Measurements from ENCODE around the gene GABBR2. TPM values are rescaled to one million over a fixed set of nuclear protein-coding genes. Genes with fewer than 3 reads are reported as not detected.

Gene GABBR2
- total RNA-seq, 1 donor from 2014 or later = 0.74 TPM

GRCh38 chr9:98419260-98419603 is 289.5 kb downstream of the GABBR2 start:
- Mint-ChIP-seq H3K27me3 (ENCODE audit: low read depth) (peaks cover 34% of the 10 kb centered on the region), H3K4me1 (no peaks in the 10 kb centered on the region), H3K36me3 (no peaks in the 10 kb centered on the region), H3K9me3 (peaks cover 9% of the 10 kb centered on the region), H3K27ac (no peak overlapping the region), H3K4me3 (no peak overlapping the region)
- no peak for TF ChIP-seq CTCF (IDR thresholded peaks at IDR 0.05; ENCODE audit: unreplicated experiment)
- no peak for DNase-seq (ENCODE audit: low spot score in 2 of 2, unreplicated experiment in 2 of 2)

- Mint-ChIP-seq H3K4me1 (no peaks in the 10 kb centered on the region), H3K9me3 (peaks cover 9% of the 10 kb centered on the region), H3K27me3 (ENCODE audit: low read depth) (peaks cover 34% of the 10 kb centered on the region), H3K27ac (no peak overlapping the region), H3K4me3 (no peak overlapping the region), H3K36me3 (no peaks in the 10 kb centered on the region)
- no peak for DNase-seq (ENCODE audit: low spot score in 2 of 2, unreplicated experiment in 2 of 2)
- no peak for TF ChIP-seq CTCF (IDR thresholded peaks at IDR 0.05; ENCODE audit: unreplicated experiment)
Observed at GRCh38 chr9:98418578-98419259, 290.0 kb downstream of the GABBR2 start.

DNA sequence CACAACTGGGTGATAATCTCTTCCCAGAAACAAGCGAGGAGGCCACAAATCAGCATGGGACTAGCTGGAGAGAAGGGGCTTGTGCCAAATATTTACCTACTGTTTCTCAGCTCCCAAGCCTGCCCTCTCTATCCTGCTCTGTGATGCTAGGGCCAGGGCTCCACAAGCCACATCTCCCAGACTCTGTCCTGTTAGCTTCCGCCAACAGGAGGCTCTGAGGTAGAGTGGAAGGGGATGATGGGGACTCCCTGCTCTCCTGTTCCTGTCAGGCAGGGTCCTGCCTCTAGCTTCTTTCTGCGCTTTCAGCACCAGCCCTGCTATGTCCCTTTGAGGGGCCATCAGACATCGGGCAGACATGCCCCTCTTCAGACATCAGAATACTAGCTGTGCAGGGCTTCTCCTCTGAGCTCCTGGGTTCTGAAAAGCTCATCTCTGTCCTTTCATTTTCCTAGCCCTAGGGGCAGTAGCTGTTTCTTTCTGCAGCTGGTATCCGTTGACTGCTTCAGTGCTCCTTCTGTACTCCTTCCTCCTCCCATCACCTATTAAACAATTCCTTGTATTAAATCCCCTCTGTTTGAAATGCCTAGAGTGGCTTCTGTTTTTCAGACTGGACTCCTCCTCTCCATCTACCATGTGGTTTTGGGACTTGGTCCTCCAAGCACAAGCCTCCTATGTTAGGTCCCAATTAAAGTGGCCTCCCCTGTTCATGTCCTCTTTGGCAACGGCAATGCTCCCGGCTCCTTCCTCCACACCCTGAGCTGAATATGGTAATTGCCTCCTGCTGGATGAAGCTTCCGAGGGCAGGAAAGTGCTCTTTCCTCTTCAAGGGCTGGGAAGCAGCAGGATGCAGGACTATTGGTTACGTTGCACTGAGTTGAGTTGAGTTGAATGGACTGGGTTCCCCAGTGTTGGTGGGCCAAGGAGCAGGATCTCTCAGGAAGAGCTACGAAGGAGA is 292.2 kb downstream of the GABBR2 start:
- Mint-ChIP-seq H3K9me3 (peaks cover 9% of the 10 kb centered on the region), H3K27ac (no peak overlapping the region), H3K4me1 (no peaks in the 10 kb centered on the region), H3K4me3 (no peak overlapping the region), H3K36me3 (no peaks in the 10 kb centered on the region), H3K27me3 (ENCODE audit: low read depth) (peaks cover 34% of the 10 kb centered on the region)
- TF ChIP-seq CTCF (IDR thresholded peaks at IDR 0.05; ENCODE audit: unreplicated experiment) = no peak
- DNase-seq (ENCODE audit: low spot score in 2 of 2, unreplicated experiment in 2 of 2) = no peak

- peaks cover 9% of the 10 kb centered on the region for H3K9me3 Mint-ChIP-seq
- no peak for DNase-seq (ENCODE audit: low spot score in 2 of 2, unreplicated experiment in 2 of 2)
- no peaks in the 10 kb centered on the region for H3K36me3 Mint-ChIP-seq
- no peak overlapping the region for H3K27ac Mint-ChIP-seq
- no peak overlapping the region for H3K4me3 Mint-ChIP-seq
- TF ChIP-seq CTCF (IDR thresholded peaks at IDR 0.05; ENCODE audit: unreplicated experiment) = no peak
- H3K27me3 Mint-ChIP-seq (ENCODE audit: low read depth) = peaks cover 34% of the 10 kb centered on the region
- H3K4me1 Mint-ChIP-seq = peaks cover 1% of the 10 kb centered on the region
Observed at GRCh38 chr9:98415782-98416181, 293.0 kb downstream of the GABBR2 start.

- Mint-ChIP-seq H3K27ac (no peak overlapping the region), H3K9me3 (peaks cover 9% of the 10 kb centered on the region), H3K36me3 (no peaks in the 10 kb centered on the region), H3K27me3 (ENCODE audit: low read depth) (peaks cover 24% of the 10 kb centered on the region), H3K4me1 (peaks cover 10% of the 10 kb centered on the region), H3K4me3 (no peak overlapping the region)
- no peak for DNase-seq (ENCODE audit: low spot score in 2 of 2, unreplicated experiment in 2 of 2)
- TF ChIP-seq CTCF (IDR thresholded peaks at IDR 0.05; ENCODE audit: unreplicated experiment) = no peak
Observed at GRCh38 chr9:98413084-98413483, 295.7 kb downstream of the GABBR2 start.

Data from mesothelial cell of epicardium (in vitro differentiated cells).